Naive thymus-derived CD4-positive, alpha-beta T cell (primary cell): Measurements from ENCODE around the gene IMMT. TPM values are rescaled to one million over a fixed set of nuclear protein-coding genes. Genes with fewer than 3 reads are reported as not detected.
A peak's percentile ranks its signal among the peaks of the same experiment; 100 is the strongest.
"Not testable (repeated sequence)": the region's sequence is repeated elsewhere in the genome, so short reads cannot be mapped to it uniquely, and the experiment has no call there.

Source experiments
- ATAC-seq: fragments of 150-1000 bp; cut with Tn5 transposase; 2 replicates; pipeline ENCODE4 v1.10.0; 2021; ENCODE audit warnings: mild to moderate bottlenecking, moderate library complexity
- CTCF ChIA-PET: fragments of 350-600 bp; sonication (Branson Sonifier 250); formaldehyde crosslinking; loops from one replicate; lab custom pipeline; 2021; ENCODE audit warnings: antibody characterized with exemption; lab: Charles Lee
- POLR2A ChIA-PET: fragments of 350-600 bp; sonication (Branson Sonifier 250); formaldehyde crosslinking; loops from one replicate; lab custom pipeline; 2021; ENCODE audit warnings: antibody characterized with exemption, inconsistent platforms; lab: Charles Lee
- DNase-seq, 9 donors: peaks; one replicate each; pipeline versions ENCODE4 v3.0.0 to v3.0.0-alpha.2; 2020 to 2022; ENCODE audit warnings: mixed read lengths in 1 of 9
- H3K27ac ChIP-seq: one replicate; pipeline ENCODE4 v1.7.0; 2013; ENCODE audit warnings: mild to moderate bottlenecking, low read depth, low read length, moderate library complexity
- H3K27me3 ChIP-seq, 2 donors: one replicate each; pipeline ENCODE4 v1.7.0; 2013; ENCODE audit warnings: low read length in 2 of 2, mild to moderate bottlenecking in 2 of 2, moderate library complexity in 2 of 2; ENCODE audit not compliant: control insufficient read depth in 2 of 2, insufficient read depth in 2 of 2
- H3K36me3 ChIP-seq, 3 experiments: 1 replicate in 2 of 3; 2 replicates in 1 of 3; pipeline ENCODE4 v1.7.0; 2013; ENCODE audit warnings: low read length in 3 of 3, mild to moderate bottlenecking in 3 of 3, moderate library complexity in 1 of 3; ENCODE audit not compliant: insufficient read depth in 3 of 3, control insufficient read depth in 2 of 3
- H3K4me1 ChIP-seq, 2 donors: one replicate each; pipeline ENCODE4 v1.7.0; 2013; ENCODE audit warnings: low read length in 2 of 2, mild to moderate bottlenecking in 2 of 2, moderate library complexity in 1 of 2; ENCODE audit not compliant: control insufficient read depth in 2 of 2, insufficient read depth in 2 of 2
- H3K4me3 ChIP-seq: 2 replicates; pipeline ENCODE4 v1.7.0; 2013; ENCODE audit warnings: mild to moderate bottlenecking, low read length
- H3K9me3 ChIP-seq, 3 experiments: 1 replicate in 2 of 3; 2 replicates in 1 of 3; pipeline ENCODE4 v1.7.0; 2013; ENCODE audit warnings: low read length in 3 of 3; ENCODE audit not compliant: control insufficient read depth in 2 of 3
- H3K27ac Mint-ChIP-seq, 9 donors: one replicate each; pipeline ENCODE4 v1.8.0; 2020 to 2022; ENCODE audit warnings: mixed read lengths in 9 of 9, mild to moderate bottlenecking in 8 of 9, moderate library complexity in 5 of 9, inconsistent platforms in 2 of 9
- H3K27me3 Mint-ChIP-seq, 5 donors: one replicate each; pipeline ENCODE4 v1.8.0; 2021 to 2022; ENCODE audit warnings: mixed read lengths in 5 of 5, mild to moderate bottlenecking in 1 of 5
- H3K36me3 Mint-ChIP-seq, 5 donors: one replicate each; pipeline ENCODE4 v1.8.0; 2020 to 2022; ENCODE audit warnings: mixed read lengths in 5 of 5, mild to moderate bottlenecking in 3 of 5, inconsistent platforms in 1 of 5
- H3K4me1 Mint-ChIP-seq, 7 donors: one replicate each; pipeline ENCODE4 v1.8.0; 2020 to 2022; ENCODE audit warnings: mixed read lengths in 7 of 7, mild to moderate bottlenecking in 3 of 7, inconsistent platforms in 1 of 7
- H3K4me3 Mint-ChIP-seq, 10 donors: one replicate each; pipeline ENCODE4 v1.8.0; 2020 to 2022; ENCODE audit warnings: mild to moderate bottlenecking in 10 of 10, mixed read lengths in 10 of 10, moderate library complexity in 6 of 10, inconsistent platforms in 2 of 10
- H3K9me3 Mint-ChIP-seq, 11 donors: one replicate each; pipeline ENCODE4 v1.8.0; 2020 to 2022; ENCODE audit warnings: mixed read lengths in 11 of 11, mild to moderate bottlenecking in 4 of 11, inconsistent platforms in 1 of 11, moderate library complexity in 1 of 11
- intact Hi-C, 2 donors: fragments of 100-400 bp; cut with micrococcal nuclease; formaldehyde crosslinking; loops; one replicate each; pipeline ENCODE4 v1.15.1; 2023
- polyA plus RNA-seq, 2 donors: library from polyadenylated mRNA; unstranded; fragments of 300-500 nt; fragmentation: Illumina TruSeq; gene quantifications; one replicate each; pipeline ENCODE4 v1.2.3, GENCODE V29; 2021
- total RNA-seq, 6 experiments: library from RNA in 5 of 6; stranded (reverse) in 5 of 6; gene quantifications; 1 replicate in 5 of 6; 2 replicates in 1 of 6; pipeline ENCODE4 v1.2.3 and lab custom pipeline; 2021 to 2026

IMMT gene
- total RNA-seq (100 to 1,000 TPM in 1 of 5 experiments, 10 to 100 TPM in 4; 59.2 to 164 (median 77.0) TPM), polyA plus RNA-seq (10 to 100 TPM; 66.7 to 95.5 TPM), total RNA-seq (lab: John Stamatoyannopoulos, UW) (65.8 reads per million, percentile 77 among the genes with 10 or more reads in this experiment)

DNA sequence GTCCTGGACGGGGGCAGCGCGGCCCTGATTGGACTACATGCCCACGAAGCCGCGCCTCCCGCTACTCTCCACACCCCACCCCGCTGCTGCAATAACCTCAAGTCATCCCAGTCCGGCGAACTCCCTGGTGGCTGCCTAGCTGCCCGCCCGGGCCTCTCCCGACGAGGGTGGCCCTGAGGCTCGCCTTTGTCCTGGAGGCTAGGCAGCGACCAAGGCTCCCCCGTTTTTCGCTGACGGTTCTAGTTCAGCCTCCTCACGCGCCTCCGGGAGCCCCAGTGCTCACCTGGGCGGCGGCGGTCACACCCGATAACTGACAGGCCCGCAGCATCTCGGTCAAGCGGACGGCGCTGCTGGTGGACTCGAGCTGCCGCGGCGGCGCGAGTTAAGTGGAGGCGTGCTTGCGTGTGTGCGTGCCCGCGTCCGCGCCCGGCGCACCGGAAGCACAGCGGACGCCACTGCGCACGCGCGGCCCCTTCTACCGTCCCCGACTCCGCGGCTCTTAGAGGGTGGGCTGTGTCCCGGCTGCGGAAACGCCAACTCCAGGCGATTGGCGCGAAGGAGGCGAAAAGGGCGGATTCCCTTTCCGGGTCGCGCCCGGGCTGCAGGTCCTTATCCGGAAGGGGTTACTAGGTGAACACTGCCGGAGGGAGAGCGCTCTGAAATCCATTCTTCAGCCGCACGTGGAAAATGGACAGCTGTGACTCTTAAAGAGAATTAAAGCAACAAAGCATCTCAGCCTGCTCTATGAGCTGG is at the start of gene IMMT:
Gene IMMT (minus strand): TSS at position 408 of the 753 bp plus-strand sequence. CDS start 80 bp downstream, at position 328.
- Mint-ChIP-seq H3K36me3 (peaks cover 3 to 24% (median 10%) of the 10 kb centered on the region in 5 donors), H3K4me3 (peak within 1 kb of the TSS; percentile 86 to 99 (median 95)), H3K27me3 (no peaks in the 10 kb centered on the region), H3K27ac (peak within 1 kb of the TSS; percentile 82 to 97 (median 90)), H3K4me1 (peaks cover 35 to 74% (median 60%) of the 10 kb centered on the region in 7 donors), H3K9me3 (no peaks in the 10 kb centered on the region)
- H3K4me3 ChIP-seq, result peak within 1 kb of the TSS; percentile 74
- DNase-seq (peak; percentile 86 to 96 (median 94)), ATAC-seq (peak; percentile 94)
- peak within 1 kb of the TSS; percentile 97 for H3K27ac ChIP-seq
- intact Hi-C loops, result loop anchor here (1.0 to 10.0 kb wide), 19 partner anchors 10 to 1860 kb away; partner anchors contain the start of genes CHMP3 (in 2 of the 2), RNF103 (in 2 of the 2), SH2D6 (in 2 of the 2) and C2orf68 (in 1 of the 2)
- no peaks in the 10 kb centered on the region for H3K27me3 ChIP-seq
- ChIA-PET POLR2A (interaction anchor here (0.6 to 5.7 kb wide), 9 partner anchors 10 to 1698 kb away, joined by 3 to 61 read pairs (median 3); partner anchors contain the start of genes KDM3A, MAT2A, POLR1A and PTCD3), CTCF (interaction anchor here (0.8 to 1.1 kb wide), 2 partner anchors 9 to 89 kb away, joined by 3 read pairs; partner anchors contain the start of genes POLR1A and PTCD3)
- H3K4me1 ChIP-seq, result peaks cover 15 to 23% of the 10 kb centered on the region in 2 donors
- peaks cover 0 to 4% (median 0%) of the 10 kb centered on the region in 3 experiments for H3K36me3 ChIP-seq
- no peaks in the 10 kb centered on the region for H3K9me3 ChIP-seq

DNA sequence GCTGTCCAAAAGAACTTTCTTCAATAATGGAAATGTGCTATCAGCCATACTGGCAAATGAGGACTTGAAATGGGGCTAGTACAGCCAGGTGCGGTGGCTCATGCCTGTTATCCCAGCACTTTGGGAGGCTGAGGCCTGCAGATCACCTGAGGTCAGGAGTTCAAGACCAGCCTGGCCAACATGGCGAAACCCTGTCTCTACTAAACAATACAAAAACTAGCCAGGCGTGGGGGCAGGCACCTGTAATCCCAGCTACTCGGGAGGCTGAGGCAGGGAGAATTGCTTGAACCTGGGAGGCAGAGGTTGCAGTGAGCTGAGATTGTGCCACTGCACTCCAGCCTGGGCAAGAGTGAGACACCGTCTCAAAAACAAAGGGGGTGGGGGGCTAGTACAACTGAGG is 49.5 kb upstream of the IMMT start:
- CTCF ChIA-PET, H3K36me3 Mint-ChIP-seq, H3K9me3 Mint-ChIP-seq, H3K4me1 Mint-ChIP-seq, intact Hi-C loops, H3K27ac Mint-ChIP-seq, H3K36me3 ChIP-seq, H3K4me3 Mint-ChIP-seq, H3K4me1 ChIP-seq, POLR2A ChIA-PET, DNase-seq, H3K4me3 ChIP-seq, H3K27me3 ChIP-seq, ATAC-seq, H3K27me3 Mint-ChIP-seq, H3K27ac ChIP-seq, H3K9me3 ChIP-seq: not testable (repeated sequence)

DNA sequence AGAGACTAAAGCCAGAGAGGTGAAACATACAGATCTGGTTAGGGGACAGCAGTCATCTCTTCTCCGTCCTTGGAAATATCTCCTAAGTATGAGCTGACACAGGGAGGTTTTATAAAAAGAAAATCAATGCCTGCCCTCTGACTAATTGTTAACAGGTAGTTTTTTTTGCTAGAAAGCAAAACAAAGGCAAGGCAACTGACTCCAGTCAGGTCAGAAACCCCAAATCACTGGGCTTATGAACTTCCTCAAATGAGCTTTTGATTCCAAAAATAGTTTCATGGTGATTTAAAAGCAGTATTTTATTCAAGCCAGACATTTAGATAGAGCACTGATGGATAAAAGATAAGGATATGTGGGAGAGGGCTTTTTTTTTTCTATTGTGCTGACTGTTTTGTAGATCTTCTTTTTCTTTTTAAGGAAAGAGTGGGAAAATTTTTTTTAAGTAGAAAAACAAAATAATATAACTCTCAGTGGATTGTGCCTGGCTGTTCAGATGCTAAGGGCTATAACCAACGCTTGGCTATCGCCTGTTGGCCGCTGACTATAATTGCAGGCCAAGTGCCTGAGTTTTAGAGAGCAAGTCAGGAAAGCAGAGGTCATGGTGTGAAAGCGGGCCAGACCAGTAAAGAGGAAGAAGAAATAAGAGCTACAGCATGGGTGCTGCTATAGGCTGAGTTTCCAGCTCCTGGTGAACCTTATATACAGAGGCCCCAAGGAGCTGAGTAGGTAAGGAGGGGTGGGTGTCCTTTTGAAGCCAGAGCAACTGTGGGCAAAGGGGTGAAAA is 48.9 kb upstream of the IMMT start:
- Mint-ChIP-seq H3K4me1 (peaks cover 0 to 8% (median 4%) of the 10 kb centered on the region in 7 donors), H3K9me3 (peaks cover 0 to 3% (median 0%) of the 10 kb centered on the region in 11 donors), H3K27ac (no peak overlapping the region), H3K36me3 (no peaks in the 10 kb centered on the region), H3K4me3 (no peak overlapping the region), H3K27me3 (peaks cover 0 to 3% (median 0%) of the 10 kb centered on the region in 5 donors)
- DNase-seq (no peak), ATAC-seq (no peak)
- H3K9me3 ChIP-seq, result no peaks in the 10 kb centered on the region
- peaks cover 0 to 3% of the 10 kb centered on the region in 2 donors for H3K4me1 ChIP-seq
- POLR2A ChIA-PET, result interaction anchor here (0.7 kb wide), 1 partner anchor 58 kb away, joined by 3 read pairs; no protein-coding TSS in a partner anchor
- intact Hi-C loops, result no loop called here
- CTCF ChIA-PET, result no interaction called here
- H3K27ac ChIP-seq, result no peak overlapping the region
- H3K36me3 ChIP-seq, result no peaks in the 10 kb centered on the region
- H3K4me3 ChIP-seq, result no peak overlapping the region
- no peaks in the 10 kb centered on the region for H3K27me3 ChIP-seq

DNA sequence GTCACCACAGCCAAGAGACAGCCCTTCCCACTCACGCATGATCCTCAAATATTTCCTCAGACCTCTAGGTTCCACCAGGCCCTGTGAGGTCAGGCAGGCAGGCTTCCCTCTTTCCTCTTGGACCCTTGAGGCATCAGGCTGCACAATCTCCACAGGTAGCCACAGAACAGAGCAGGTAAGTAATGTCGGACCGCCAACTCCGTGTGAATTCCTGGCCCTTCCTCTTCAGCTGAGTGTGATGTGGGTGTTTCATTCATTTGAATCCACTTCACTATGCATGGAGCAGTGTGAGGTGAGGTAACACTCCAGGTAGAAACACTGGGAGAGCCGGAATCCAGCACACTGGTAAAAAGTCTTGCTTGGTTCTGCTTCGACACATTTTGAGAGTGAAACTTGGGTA is 48.0 kb upstream of the IMMT start:
- no peaks in the 10 kb centered on the region for H3K27me3 ChIP-seq
- H3K27ac ChIP-seq, result no peak overlapping the region
- Mint-ChIP-seq H3K27me3 (peaks cover 0 to 4% (median 0%) of the 10 kb centered on the region in 5 donors), H3K4me3 (no peak overlapping the region), H3K27ac (no peak overlapping the region), H3K9me3 (peaks cover 0 to 3% (median 0%) of the 10 kb centered on the region in 11 donors), H3K36me3 (no peaks in the 10 kb centered on the region), H3K4me1 (peaks cover 4 to 13% (median 11%) of the 10 kb centered on the region in 7 donors)
- ATAC-seq, result no peak
- H3K36me3 ChIP-seq, result no peaks in the 10 kb centered on the region
- peaks cover 0 to 10% of the 10 kb centered on the region in 2 donors for H3K4me1 ChIP-seq
- CTCF ChIA-PET, result no interaction called here
- POLR2A ChIA-PET, result interaction anchor here (0.6 kb wide), 1 partner anchor 22 kb away, joined by 3 read pairs; no protein-coding TSS in a partner anchor
- H3K4me3 ChIP-seq, result no peak overlapping the region
- intact Hi-C loops, result no loop called here
- H3K9me3 ChIP-seq, result no peaks in the 10 kb centered on the region
- no peak for DNase-seq

DNA sequence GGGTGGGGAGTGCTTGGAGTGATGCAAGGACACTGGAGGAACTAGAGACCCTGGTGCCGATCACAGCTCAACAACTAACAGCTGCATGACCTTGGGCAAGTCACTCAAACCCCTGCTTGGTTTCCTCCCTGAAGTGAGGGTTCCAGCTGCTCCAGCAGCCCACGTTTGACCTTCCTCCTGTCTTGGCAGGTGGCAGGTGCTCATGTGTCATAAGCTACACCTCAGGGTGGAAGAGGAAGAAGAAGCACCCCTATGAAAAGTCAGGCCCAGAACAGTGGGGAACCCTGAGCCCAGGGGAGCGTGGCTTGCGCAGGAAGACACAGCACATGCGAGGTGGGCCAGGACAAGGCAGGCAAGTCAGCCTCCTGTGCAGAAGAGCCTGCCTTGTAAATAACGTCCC is 46.3 kb upstream of the IMMT start:
- Mint-ChIP-seq H3K27ac (no peak overlapping the region), H3K9me3 (peaks cover 0 to 3% (median 0%) of the 10 kb centered on the region in 11 donors)

DNA sequence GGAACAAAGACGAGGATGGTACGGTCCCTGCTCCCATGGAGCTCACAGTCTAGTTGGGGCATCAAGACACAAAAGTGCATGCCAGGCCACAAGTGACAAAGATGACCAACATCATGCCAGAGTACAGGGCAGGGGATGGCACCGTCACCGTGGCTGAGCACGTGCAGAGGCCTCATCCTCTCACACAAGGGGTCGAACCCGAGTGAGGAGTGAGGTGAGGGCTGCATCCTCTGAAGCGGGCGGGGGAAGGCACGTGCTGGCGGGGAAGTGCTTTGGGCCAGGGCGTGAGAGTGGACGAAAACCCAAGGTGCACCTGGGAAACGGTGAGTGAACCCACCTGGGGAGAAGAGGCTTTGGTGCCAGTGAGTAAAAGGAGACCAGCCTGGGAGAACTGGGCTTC is 45.0 kb upstream of the IMMT start:
- intact Hi-C loops, result no loop called here
- CTCF ChIA-PET, result no interaction called here
- no peak overlapping the region for H3K4me3 Mint-ChIP-seq

More for the DNA sequence above, 46.3 kb upstream of the IMMT start:
- Mint-ChIP-seq H3K4me3 (no peak overlapping the region), H3K36me3 (no peaks in the 10 kb centered on the region), H3K4me1 (peaks cover 6 to 16% (median 13%) of the 10 kb centered on the region in 7 donors), H3K27me3 (peaks cover 0 to 5% (median 0%) of the 10 kb centered on the region in 5 donors)
- Histone ChIP-seq H3K36me3 (no peaks in the 10 kb centered on the region), H3K4me1 (peaks cover 0 to 11% of the 10 kb centered on the region in 2 donors), H3K27ac (no peak overlapping the region), H3K27me3 (no peaks in the 10 kb centered on the region), H3K4me3 (no peak overlapping the region), H3K9me3 (no peaks in the 10 kb centered on the region)
- CTCF ChIA-PET, result interaction anchor here (0.6 kb wide), 1 partner anchor 31 kb away, joined by 3 read pairs; no protein-coding TSS in a partner anchor
- no peak for DNase-seq
- ATAC-seq, result no peak
- POLR2A ChIA-PET, result no interaction called here
- intact Hi-C loops, result no loop called here

More for the DNA sequence above, 45.0 kb upstream of the IMMT start:
- Mint-ChIP-seq H3K27ac (no peak overlapping the region), H3K36me3 (no peaks in the 10 kb centered on the region), H3K4me1 (peaks cover 6 to 16% (median 13%) of the 10 kb centered on the region in 7 donors), H3K27me3 (peaks cover 0 to 5% (median 0%) of the 10 kb centered on the region in 5 donors), H3K9me3 (peaks cover 0 to 3% (median 0%) of the 10 kb centered on the region in 11 donors)
- no peaks in the 10 kb centered on the region for H3K36me3 ChIP-seq
- no peaks in the 10 kb centered on the region for H3K9me3 ChIP-seq
- H3K27me3 ChIP-seq, result no peaks in the 10 kb centered on the region
- H3K4me1 ChIP-seq, result peaks cover 0 to 11% of the 10 kb centered on the region in 2 donors
- no peak for ATAC-seq
- POLR2A ChIA-PET, result no interaction called here
- H3K27ac ChIP-seq, result no peak overlapping the region
- no peak overlapping the region for H3K4me3 ChIP-seq
- no peak for DNase-seq
